B cell (primary cell): ENCODE results near the gene CSNK2B. TPM values are rescaled to one million over a fixed set of nuclear protein-coding genes. Genes with fewer than 3 reads are reported as not detected.

ENCODE experiments used
- ATAC-seq: fragments of 200-7000 bp; cut with Tn5 transposase; one replicate; pipeline ENCODE4 v1.10.0; 2021; ENCODE audit warnings: low read depth, mild to moderate bottlenecking, moderate number of reproducible peaks, moderate library complexity
- CTCF ChIA-PET: fragments of 350-600 bp; sonication (Branson Sonifier 250); formaldehyde crosslinking; loops from one replicate; lab custom pipeline; 2021; ENCODE audit warnings: antibody characterized with exemption, inconsistent platforms; lab: Charles Lee
- POLR2A ChIA-PET: fragments of 350-600 bp; sonication (Branson Sonifier 250); formaldehyde crosslinking; loops from one replicate; lab custom pipeline; 2021; ENCODE audit warnings: antibody characterized with exemption; lab: Charles Lee
- DNase-seq: peaks from one replicate; pipeline ENCODE4 v3.0.0; 2013
- H2AFZ ChIP-seq: 2 replicates; pipeline ENCODE4 v1.6.1; 2012; ENCODE audit warnings: mild to moderate bottlenecking, low read depth, low read length; ENCODE audit not compliant: insufficient read depth, poor library complexity, severe bottlenecking
- H3K27ac ChIP-seq, 2 donors: 1 replicate in 1 of 2; 2 replicates in 1 of 2; pipeline ENCODE4 v1.5.1; 2012 to 2013; ENCODE audit warnings: low read length in 2 of 2, mild to moderate bottlenecking in 2 of 2, moderate library complexity in 1 of 2
- H3K27me3 ChIP-seq, 4 experiments: fragments of 200-600 bp in 1 of 4; sonication (generic) in 1 of 4; replicated peaks in 1 of 4; 1 replicate in 2 of 4; 2 replicates in 2 of 4; pipeline versions ENCODE4 v1.6.1 to v1.7.0; 2013 to 2016; ENCODE audit warnings: low read length in 3 of 4, mild to moderate bottlenecking in 2 of 4, mixed read lengths in 1 of 4, moderate library complexity in 1 of 4; ENCODE audit not compliant: insufficient read depth in 4 of 4, control insufficient read depth in 3 of 4; ENCODE audit errors: control extremely low read depth in 1 of 4
- H3K36me3 ChIP-seq, 2 experiments: replicated peaks in 1 of 2; 1 replicate in 1 of 2; 2 replicates in 1 of 2; pipeline versions ENCODE4 v1.6.1 to v1.7.1; 2013; ENCODE audit warnings: low read length in 1 of 2; ENCODE audit not compliant: insufficient read depth in 2 of 2, control insufficient read depth in 1 of 2; ENCODE audit errors: control extremely low read depth in 1 of 2, extremely low read depth in 1 of 2
- H3K4me1 ChIP-seq, 2 donors: fragments of 200-600 bp in 1 of 2; sonication (generic) in 1 of 2; 1 replicate in 1 of 2; 2 replicates in 1 of 2; pipeline versions ENCODE4 v1.5.1 to v1.6.1; 2013 to 2017; ENCODE audit warnings: low read length in 2 of 2; ENCODE audit not compliant: control insufficient read depth in 2 of 2, insufficient read depth in 2 of 2
- H3K4me2 ChIP-seq: replicated peaks from 2 replicates; pipeline ENCODE3; 2012; ENCODE audit warnings: mild to moderate bottlenecking, low read depth, low read length; ENCODE audit not compliant: poor library complexity, severe bottlenecking
- H3K4me3 ChIP-seq, 5 experiments: fragments of 200-600 bp in 1 of 5; sonication (generic) in 1 of 5; 1 replicate in 3 of 5; 2 replicates in 2 of 5; pipeline versions ENCODE4 v1.5.1 to v1.7.0; 2011 to 2016; ENCODE audit warnings: low read length in 4 of 5, mild to moderate bottlenecking in 4 of 5, low read depth in 2 of 5, control low read depth in 1 of 5, moderate library complexity in 1 of 5; ENCODE audit not compliant: insufficient read depth in 1 of 5; ENCODE audit errors: control extremely low read depth in 1 of 5, extremely low read depth in 1 of 5
- H3K79me2 ChIP-seq: fragments of 200-600 bp; sonication (generic); one replicate; pipeline ENCODE4 v1.6.0; 2016; ENCODE audit warnings: low read length; ENCODE audit not compliant: control insufficient read depth, insufficient read depth
- H3K9ac ChIP-seq: fragments of 200-600 bp; sonication (generic); 2 replicates; pipeline ENCODE4 v1.6.1; 2017; ENCODE audit warnings: mild to moderate bottlenecking, low read length, moderate library complexity
- H3K9me3 ChIP-seq, 3 donors: one replicate each; pipeline versions ENCODE4 v1.6.1 to v1.7.1; 2013; ENCODE audit warnings: low read length in 2 of 3; ENCODE audit not compliant: control insufficient read depth in 2 of 3, insufficient read depth in 1 of 3; ENCODE audit errors: control extremely low read depth in 1 of 3
- H4K20me1 ChIP-seq: 2 replicates; pipeline ENCODE4 v1.6.0; 2012; ENCODE audit warnings: mild to moderate bottlenecking, low read length; ENCODE audit not compliant: insufficient read depth, control insufficient read depth, poor library complexity, severe bottlenecking
- H3K27ac Mint-ChIP-seq: one replicate; pipeline ENCODE4 v1.8.0; 2021; ENCODE audit warnings: mixed read lengths
- H3K27me3 Mint-ChIP-seq: one replicate; pipeline ENCODE4 v1.8.0; 2021; ENCODE audit warnings: mixed read lengths
- H3K4me1 Mint-ChIP-seq: one replicate; pipeline ENCODE4 v1.8.0; 2021; ENCODE audit warnings: mixed read lengths
- H3K4me3 Mint-ChIP-seq: one replicate; pipeline ENCODE4 v1.8.0; 2021; ENCODE audit warnings: mixed read lengths
- H3K9me3 Mint-ChIP-seq: one replicate; pipeline ENCODE4 v1.8.0; 2022; ENCODE audit warnings: mixed read lengths; ENCODE audit not compliant: insufficient read depth
- EZH2 ChIP-seq: IDR thresholded peaks from 2 replicates; pipeline ENCODE4 v1.6.1; 2012; ENCODE audit warnings: borderline replicate concordance, low read depth, mild to moderate bottlenecking, moderate library complexity, low read length; ENCODE audit not compliant: insufficient read depth, poor library complexity, severe bottlenecking
- WGBS: methylation state at CpG from one replicate; pipeline ENCODE4 v1.1.5; 2013; ENCODE audit warnings: missing lambda C conversion rate; ENCODE audit not compliant: insufficient coverage; 5-methylcytosine and 5-hydroxymethylcytosine counted together
- intact Hi-C: fragments of 100-400 bp; cut with micrococcal nuclease; formaldehyde crosslinking; loops from one replicate; pipeline ENCODE4 v1.10.0; 2022
- polyA plus RNA-seq: library from polyadenylated mRNA; depleted of rRNA; stranded (reverse); fragments of >200 nt; gene quantifications from 2 replicates; pipeline ENCODE4 v1.2.3, GENCODE V29; 2012
- total RNA-seq, 2 donors: library from RNA; stranded (reverse); fragments of 120-200 nt in 1 of 2; gene quantifications; 1 replicate in 1 of 2; 2 replicates in 1 of 2; pipeline versions ENCODE4 v1.2.3 to v1.2.4, GENCODE V29; 2013 to 2022
- TF ChIP-seq, protein P1 (sequence below): fragments of 200-600 bp; IDR thresholded peaks from one replicate; pipeline ENCODE4 v1.8.0; 2022; ENCODE audit warnings: antibody characterized with exemption, mild to moderate bottlenecking

The CSNK2B gene
- total and polyA plus RNA-seq, 2 donors (not counting 1 experiment from before 2014, with no cell fraction given) = 142 to 146 TPM

- H3K9ac ChIP-seq = peak overlapping the region; percentile 87
- peak overlapping the region in 3 of 5 experiments; percentile 63 to 98 (median 94) for H3K4me3 ChIP-seq
- H3K27ac Mint-ChIP-seq = peak overlapping the region; percentile 89
- H3K27ac ChIP-seq = peak overlapping the region; percentile 42 to 77
- H4K20me1 ChIP-seq = peaks cover 24% of the 10 kb centered on the region
- H2AFZ ChIP-seq = peak overlapping the region; percentile 69
- intact Hi-C loops = loop anchor here (2.0 kb wide), 1 partner anchor 65 kb away; no protein-coding TSS in a partner anchor
- ChIA-PET POLR2A (interaction anchor here (0.5 to 5.9 kb wide), 7 partner anchors 9 to 240 kb away, joined by 3 to 57 read pairs (median 4); partner anchors contain the start of genes BAG6, PRRC2A and ZBTB12), CTCF (interaction anchor here (0.6 to 2.4 kb wide), 10 partner anchors 10 to 1332 kb away, joined by 3 to 10 read pairs (median 3); partner anchors contain the start of gene NFKBIL1)
- peak overlapping the region; percentile 94 for H3K4me3 Mint-ChIP-seq
- no peak for DNase-seq
- peak overlapping the region; percentile 88 for H3K4me2 ChIP-seq
- 97% methylated on average over 9 of the region's 12 CpGs for WGBS
- no peak for TF ChIP-seq EZH2
- TF ChIP-seq, protein P1, sequence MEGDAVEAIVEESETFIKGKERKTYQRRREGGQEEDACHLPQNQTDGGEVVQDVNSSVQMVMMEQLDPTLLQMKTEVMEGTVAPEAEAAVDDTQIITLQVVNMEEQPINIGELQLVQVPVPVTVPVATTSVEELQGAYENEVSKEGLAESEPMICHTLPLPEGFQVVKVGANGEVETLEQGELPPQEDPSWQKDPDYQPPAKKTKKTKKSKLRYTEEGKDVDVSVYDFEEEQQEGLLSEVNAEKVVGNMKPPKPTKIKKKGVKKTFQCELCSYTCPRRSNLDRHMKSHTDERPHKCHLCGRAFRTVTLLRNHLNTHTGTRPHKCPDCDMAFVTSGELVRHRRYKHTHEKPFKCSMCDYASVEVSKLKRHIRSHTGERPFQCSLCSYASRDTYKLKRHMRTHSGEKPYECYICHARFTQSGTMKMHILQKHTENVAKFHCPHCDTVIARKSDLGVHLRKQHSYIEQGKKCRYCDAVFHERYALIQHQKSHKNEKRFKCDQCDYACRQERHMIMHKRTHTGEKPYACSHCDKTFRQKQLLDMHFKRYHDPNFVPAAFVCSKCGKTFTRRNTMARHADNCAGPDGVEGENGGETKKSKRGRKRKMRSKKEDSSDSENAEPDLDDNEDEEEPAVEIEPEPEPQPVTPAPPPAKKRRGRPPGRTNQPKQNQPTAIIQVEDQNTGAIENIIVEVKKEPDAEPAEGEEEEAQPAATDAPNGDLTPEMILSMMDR = no peak
- H3K36me3 ChIP-seq = peaks cover 0 to 44% of the 10 kb centered on the region in 2 experiments
- peaks cover 69% of the 10 kb centered on the region for H3K4me1 Mint-ChIP-seq
- peaks cover 87% of the 10 kb centered on the region for H3K79me2 ChIP-seq
- peaks cover 45 to 65% of the 10 kb centered on the region in 2 donors for H3K4me1 ChIP-seq
- no peaks in the 10 kb centered on the region for H3K27me3 Mint-ChIP-seq
- no peaks in the 10 kb centered on the region for H3K27me3 ChIP-seq
- H3K9me3 ChIP-seq = no peaks in the 10 kb centered on the region
- ATAC-seq = no peak
- no peaks in the 10 kb centered on the region for H3K9me3 Mint-ChIP-seq
Measured at GRCh38 chr6:31661262-31662123, 4.4 kb upstream of the CSNK2B start.
